GM06990 (cell line): ENCODE measurements around the gene PIGR.

ENCODE experiments used
- DNase-seq: peaks from one replicate; pipeline ENCODE4 v3.0.0-alpha.2; 2011; ENCODE audit not compliant: insufficient read length; ENCODE audit errors: extremely low read depth
- H3K27me3 ChIP-seq: replicated peaks from 2 replicates; pipeline ENCODE4 v1.6.0; 2011; ENCODE audit warnings: low read length; ENCODE audit not compliant: control insufficient read depth, insufficient read depth
- H3K36me3 ChIP-seq: 2 replicates; pipeline ENCODE4 v1.5.1; 2011; ENCODE audit warnings: low read length; ENCODE audit not compliant: control insufficient read depth, insufficient read depth
- H3K4me3 ChIP-seq: replicated peaks from 2 replicates; pipeline ENCODE4 v1.5.1; 2011; ENCODE audit warnings: low read depth, mild to moderate bottlenecking, control low read depth, low read length
- TF ChIP-seq, protein P1 (sequence below): IDR thresholded peaks from 2 replicates; pipeline ENCODE4 v1.5.1; 2011; ENCODE audit warnings: low read length, control low read depth, mild to moderate bottlenecking, inconsistent platforms; ENCODE audit not compliant: insufficient read depth, poor library complexity, severe bottlenecking

Gene PIGR

DNA sequence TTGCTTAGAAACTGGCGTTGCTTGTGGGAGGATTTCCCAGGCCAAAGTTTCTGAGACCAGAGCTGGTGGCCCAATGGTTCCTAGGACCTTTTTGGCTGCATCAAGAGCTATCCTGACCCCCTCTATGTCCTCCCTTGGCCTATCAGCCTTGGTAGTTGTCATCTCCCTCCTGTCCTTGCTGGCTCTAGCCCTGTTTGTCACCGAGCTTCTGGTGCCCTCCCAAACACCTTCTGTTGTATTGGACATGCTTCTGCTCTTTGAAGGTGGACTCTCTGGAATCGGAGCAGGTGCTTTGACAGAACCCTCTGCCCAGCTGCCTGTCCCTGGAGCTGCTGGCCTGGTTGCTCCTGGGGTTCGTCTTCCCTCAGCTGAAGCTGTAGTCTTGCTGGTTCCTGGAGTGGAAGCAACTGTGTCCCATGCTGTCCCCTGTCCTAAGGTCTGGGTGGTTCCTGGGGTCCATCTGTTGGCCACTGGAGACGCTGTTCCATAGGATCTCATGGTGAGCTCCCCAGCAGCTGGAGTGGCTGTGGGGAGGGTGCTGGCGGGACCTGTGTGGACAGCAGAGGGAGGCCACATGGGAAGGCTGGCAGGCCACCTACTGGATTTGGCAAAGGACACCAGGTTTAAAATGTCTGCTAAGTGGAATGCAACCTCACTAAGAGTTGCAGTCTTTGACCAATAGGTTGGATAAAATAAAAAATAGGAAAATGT is 14.6 kb upstream of the PIGR start:
- no peaks in the 10 kb centered on the region for H3K27me3 ChIP-seq
- H3K36me3 ChIP-seq = no peaks in the 10 kb centered on the region
- TF ChIP-seq, protein P1, sequence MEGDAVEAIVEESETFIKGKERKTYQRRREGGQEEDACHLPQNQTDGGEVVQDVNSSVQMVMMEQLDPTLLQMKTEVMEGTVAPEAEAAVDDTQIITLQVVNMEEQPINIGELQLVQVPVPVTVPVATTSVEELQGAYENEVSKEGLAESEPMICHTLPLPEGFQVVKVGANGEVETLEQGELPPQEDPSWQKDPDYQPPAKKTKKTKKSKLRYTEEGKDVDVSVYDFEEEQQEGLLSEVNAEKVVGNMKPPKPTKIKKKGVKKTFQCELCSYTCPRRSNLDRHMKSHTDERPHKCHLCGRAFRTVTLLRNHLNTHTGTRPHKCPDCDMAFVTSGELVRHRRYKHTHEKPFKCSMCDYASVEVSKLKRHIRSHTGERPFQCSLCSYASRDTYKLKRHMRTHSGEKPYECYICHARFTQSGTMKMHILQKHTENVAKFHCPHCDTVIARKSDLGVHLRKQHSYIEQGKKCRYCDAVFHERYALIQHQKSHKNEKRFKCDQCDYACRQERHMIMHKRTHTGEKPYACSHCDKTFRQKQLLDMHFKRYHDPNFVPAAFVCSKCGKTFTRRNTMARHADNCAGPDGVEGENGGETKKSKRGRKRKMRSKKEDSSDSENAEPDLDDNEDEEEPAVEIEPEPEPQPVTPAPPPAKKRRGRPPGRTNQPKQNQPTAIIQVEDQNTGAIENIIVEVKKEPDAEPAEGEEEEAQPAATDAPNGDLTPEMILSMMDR = no peak
- no peak for DNase-seq
- no peak overlapping the region for H3K4me3 ChIP-seq

DNA sequence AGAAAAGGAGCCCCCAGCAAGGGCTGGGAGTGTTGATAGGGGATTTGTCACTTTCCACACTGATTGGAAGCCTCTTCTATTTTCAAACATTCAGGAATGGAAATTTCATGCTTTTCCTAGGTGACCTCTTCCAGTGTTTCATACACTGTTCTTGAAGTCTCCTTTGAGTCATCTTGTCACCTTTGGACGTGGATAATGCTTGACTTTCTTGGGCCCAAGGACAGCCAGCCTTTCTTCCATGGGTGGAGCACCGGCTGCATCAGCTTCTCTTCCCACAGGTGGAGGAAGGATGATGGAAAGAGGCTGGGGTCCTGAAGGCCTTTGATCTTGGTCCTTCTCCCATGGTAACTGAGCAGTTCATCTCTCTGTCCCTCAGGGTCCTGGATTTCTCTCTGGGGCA is 11.9 kb upstream of the PIGR start:
- DNase-seq = no peak
- Histone ChIP-seq H3K36me3 (no peaks in the 10 kb centered on the region), H3K4me3 (no peak overlapping the region), H3K27me3 (no peaks in the 10 kb centered on the region)
- TF ChIP-seq, protein P1 = no peak

DNA sequence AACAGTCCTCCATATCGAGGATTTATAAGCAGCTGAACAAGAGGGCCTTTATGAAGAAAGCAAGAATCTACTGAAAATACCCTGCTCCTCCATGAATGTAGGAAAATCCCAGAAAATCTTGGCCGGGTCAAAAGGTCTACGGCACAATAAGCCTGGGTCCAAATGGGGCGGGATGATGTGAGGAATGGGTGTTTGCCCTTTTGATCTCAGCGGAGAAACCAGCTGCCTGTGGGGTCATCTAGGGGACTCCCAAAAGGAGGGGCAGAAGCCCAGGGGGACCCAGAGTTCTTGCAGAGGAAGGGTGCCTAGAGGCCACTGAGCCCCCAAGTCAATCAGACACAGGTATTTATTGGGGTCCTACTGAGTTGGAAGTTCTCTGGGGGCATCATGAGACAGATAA is 11.4 kb upstream of the PIGR start:
- H3K4me3 ChIP-seq = no peak overlapping the region
- TF ChIP-seq, protein P1 = no peak
- no peaks in the 10 kb centered on the region for H3K36me3 ChIP-seq
- no peaks in the 10 kb centered on the region for H3K27me3 ChIP-seq
- no peak for DNase-seq

DNA sequence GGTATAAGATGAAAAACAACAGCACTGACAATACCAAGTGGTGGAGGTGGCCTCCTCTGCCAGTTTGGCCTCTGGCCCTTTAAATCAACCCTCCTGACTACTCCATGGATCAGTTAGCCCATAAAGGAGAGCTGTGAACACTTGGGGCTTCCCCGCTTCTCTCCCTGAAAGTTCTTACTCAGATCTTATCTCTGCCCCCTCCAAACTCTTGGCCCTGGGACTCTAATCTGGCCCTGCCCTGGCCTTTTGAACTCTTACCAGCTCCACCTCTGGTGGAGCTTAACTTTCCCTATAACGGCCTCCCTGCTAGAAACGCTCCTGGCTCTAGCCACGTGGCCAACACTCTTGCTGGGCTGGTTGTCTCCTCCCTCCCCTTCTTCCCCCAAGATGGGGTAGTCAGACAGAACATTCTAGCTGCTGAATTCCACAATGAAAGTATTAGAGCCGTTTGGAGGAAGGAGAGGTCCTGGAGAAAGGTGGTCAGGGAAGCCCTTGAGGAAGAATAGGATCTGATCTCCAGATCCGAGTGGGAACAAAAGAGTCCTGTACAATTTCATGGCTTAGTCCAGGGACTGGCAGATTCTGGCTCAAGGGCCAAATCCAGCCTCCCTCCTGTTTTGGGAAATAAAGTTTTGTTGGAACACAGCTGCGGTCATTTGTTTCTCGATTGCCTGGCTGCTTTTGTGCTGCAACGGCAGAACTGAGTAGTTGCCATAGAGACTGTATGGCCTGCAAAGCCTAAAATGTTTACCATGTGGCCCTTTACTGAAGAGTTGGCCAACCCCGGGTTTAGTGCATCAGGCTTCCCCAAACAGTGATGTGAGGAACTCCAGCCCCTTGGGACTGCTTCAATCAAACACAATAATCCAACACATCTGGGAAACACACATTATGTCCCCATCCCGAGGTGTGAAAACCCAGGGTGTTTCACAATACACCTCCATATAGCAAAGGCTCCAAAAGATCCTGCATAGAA is 9.5 kb upstream of the PIGR start:
- H3K27me3 ChIP-seq = no peaks in the 10 kb centered on the region
- no peaks in the 10 kb centered on the region for H3K36me3 ChIP-seq
- H3K4me3 ChIP-seq = no peak overlapping the region
- TF ChIP-seq, protein P1 = no peak
- no peak for DNase-seq

DNA sequence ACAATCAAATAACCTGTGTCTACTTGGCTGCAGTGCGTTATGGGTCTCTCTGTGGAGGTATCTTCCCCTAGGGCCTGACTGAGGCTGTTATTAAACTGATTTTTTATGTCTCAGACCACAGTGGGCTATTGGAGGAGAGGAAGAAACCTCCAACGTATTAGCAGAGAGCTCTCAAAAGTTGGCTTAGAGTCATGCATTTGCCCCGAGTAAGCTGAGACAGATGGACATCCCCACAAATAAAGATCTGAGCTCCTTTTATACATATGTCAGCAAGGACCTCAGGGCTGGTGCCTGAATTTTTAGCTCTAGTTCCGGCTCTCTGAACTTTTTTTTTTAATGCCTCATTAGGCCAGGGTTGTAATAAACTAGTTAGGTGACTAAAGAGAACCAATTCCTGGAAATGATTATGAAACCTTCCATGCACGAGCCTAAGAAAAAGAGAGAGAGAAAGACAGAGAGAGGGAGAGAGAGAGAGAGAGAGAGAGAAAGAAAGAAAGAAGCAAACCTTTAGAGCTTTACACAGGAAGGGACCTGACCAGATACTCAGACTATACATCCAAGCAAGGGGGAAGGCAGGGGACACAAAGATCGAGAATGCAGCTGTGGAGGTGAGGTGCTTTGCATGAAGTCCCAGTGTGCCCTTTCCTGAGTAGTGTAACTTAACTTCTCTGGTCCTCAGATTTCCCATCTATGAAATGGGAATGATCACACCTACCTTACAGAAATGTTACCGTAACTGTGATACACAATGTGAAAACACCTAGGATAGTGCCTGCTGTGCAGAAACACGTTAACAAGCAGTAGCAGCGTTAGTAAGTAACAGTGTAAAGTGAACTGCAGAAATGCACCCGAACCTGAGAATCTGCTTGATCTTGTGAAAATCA is 8.4 kb upstream of the PIGR start:
- TF ChIP-seq, protein P1 = no peak
- H3K36me3 ChIP-seq = no peaks in the 10 kb centered on the region
- H3K4me3 ChIP-seq = no peak overlapping the region
- no peaks in the 10 kb centered on the region for H3K27me3 ChIP-seq
- DNase-seq = no peak
